B cell (primary cell): Measurements from ENCODE around the gene CACTIN. TPM values are rescaled to one million over a fixed set of nuclear protein-coding genes. Genes with fewer than 3 reads are reported as not detected.

ENCODE experiments used
- ATAC-seq: fragments of 200-7000 bp; cut with Tn5 transposase; one replicate; pipeline ENCODE4 v1.10.0; 2021; ENCODE audit warnings: low read depth, mild to moderate bottlenecking, moderate number of reproducible peaks, moderate library complexity
- CTCF ChIA-PET: fragments of 350-600 bp; sonication (Branson Sonifier 250); formaldehyde crosslinking; loops from one replicate; lab custom pipeline; 2021; ENCODE audit warnings: antibody characterized with exemption, inconsistent platforms; lab: Charles Lee
- POLR2A ChIA-PET: fragments of 350-600 bp; sonication (Branson Sonifier 250); formaldehyde crosslinking; loops from one replicate; lab custom pipeline; 2021; ENCODE audit warnings: antibody characterized with exemption; lab: Charles Lee
- DNase-seq: peaks from one replicate; pipeline ENCODE4 v3.0.0; 2013
- H2AFZ ChIP-seq: 2 replicates; pipeline ENCODE4 v1.6.1; 2012; ENCODE audit warnings: mild to moderate bottlenecking, low read depth, low read length; ENCODE audit not compliant: insufficient read depth, poor library complexity, severe bottlenecking
- H3K27ac ChIP-seq, 2 donors: 1 replicate in 1 of 2; 2 replicates in 1 of 2; pipeline ENCODE4 v1.5.1; 2012 to 2013; ENCODE audit warnings: low read length in 2 of 2, mild to moderate bottlenecking in 2 of 2, moderate library complexity in 1 of 2
- H3K27me3 ChIP-seq, 4 experiments: fragments of 200-600 bp in 1 of 4; sonication (generic) in 1 of 4; replicated peaks in 1 of 4; 1 replicate in 2 of 4; 2 replicates in 2 of 4; pipeline versions ENCODE4 v1.6.1 to v1.7.0; 2013 to 2016; ENCODE audit warnings: low read length in 3 of 4, mild to moderate bottlenecking in 2 of 4, mixed read lengths in 1 of 4, moderate library complexity in 1 of 4; ENCODE audit not compliant: insufficient read depth in 4 of 4, control insufficient read depth in 3 of 4; ENCODE audit errors: control extremely low read depth in 1 of 4
- H3K36me3 ChIP-seq, 2 experiments: replicated peaks in 1 of 2; 1 replicate in 1 of 2; 2 replicates in 1 of 2; pipeline versions ENCODE4 v1.6.1 to v1.7.1; 2013; ENCODE audit warnings: low read length in 1 of 2; ENCODE audit not compliant: insufficient read depth in 2 of 2, control insufficient read depth in 1 of 2; ENCODE audit errors: control extremely low read depth in 1 of 2, extremely low read depth in 1 of 2
- H3K4me1 ChIP-seq, 2 donors: fragments of 200-600 bp in 1 of 2; sonication (generic) in 1 of 2; 1 replicate in 1 of 2; 2 replicates in 1 of 2; pipeline versions ENCODE4 v1.5.1 to v1.6.1; 2013 to 2017; ENCODE audit warnings: low read length in 2 of 2; ENCODE audit not compliant: control insufficient read depth in 2 of 2, insufficient read depth in 2 of 2
- H3K4me2 ChIP-seq: replicated peaks from 2 replicates; pipeline ENCODE3; 2012; ENCODE audit warnings: mild to moderate bottlenecking, low read depth, low read length; ENCODE audit not compliant: poor library complexity, severe bottlenecking
- H3K4me3 ChIP-seq, 5 experiments: fragments of 200-600 bp in 1 of 5; sonication (generic) in 1 of 5; 1 replicate in 3 of 5; 2 replicates in 2 of 5; pipeline versions ENCODE4 v1.5.1 to v1.7.0; 2011 to 2016; ENCODE audit warnings: low read length in 4 of 5, mild to moderate bottlenecking in 4 of 5, low read depth in 2 of 5, control low read depth in 1 of 5, moderate library complexity in 1 of 5; ENCODE audit not compliant: insufficient read depth in 1 of 5; ENCODE audit errors: control extremely low read depth in 1 of 5, extremely low read depth in 1 of 5
- H3K79me2 ChIP-seq: fragments of 200-600 bp; sonication (generic); one replicate; pipeline ENCODE4 v1.6.0; 2016; ENCODE audit warnings: low read length; ENCODE audit not compliant: control insufficient read depth, insufficient read depth
- H3K9ac ChIP-seq: fragments of 200-600 bp; sonication (generic); 2 replicates; pipeline ENCODE4 v1.6.1; 2017; ENCODE audit warnings: mild to moderate bottlenecking, low read length, moderate library complexity
- H3K9me3 ChIP-seq, 3 donors: one replicate each; pipeline versions ENCODE4 v1.6.1 to v1.7.1; 2013; ENCODE audit warnings: low read length in 2 of 3; ENCODE audit not compliant: control insufficient read depth in 2 of 3, insufficient read depth in 1 of 3; ENCODE audit errors: control extremely low read depth in 1 of 3
- H4K20me1 ChIP-seq: 2 replicates; pipeline ENCODE4 v1.6.0; 2012; ENCODE audit warnings: mild to moderate bottlenecking, low read length; ENCODE audit not compliant: insufficient read depth, control insufficient read depth, poor library complexity, severe bottlenecking
- H3K27ac Mint-ChIP-seq: one replicate; pipeline ENCODE4 v1.8.0; 2021; ENCODE audit warnings: mixed read lengths
- H3K27me3 Mint-ChIP-seq: one replicate; pipeline ENCODE4 v1.8.0; 2021; ENCODE audit warnings: mixed read lengths
- H3K4me1 Mint-ChIP-seq: one replicate; pipeline ENCODE4 v1.8.0; 2021; ENCODE audit warnings: mixed read lengths
- H3K4me3 Mint-ChIP-seq: one replicate; pipeline ENCODE4 v1.8.0; 2021; ENCODE audit warnings: mixed read lengths
- H3K9me3 Mint-ChIP-seq: one replicate; pipeline ENCODE4 v1.8.0; 2022; ENCODE audit warnings: mixed read lengths; ENCODE audit not compliant: insufficient read depth
- CTCF ChIP-seq: fragments of 200-600 bp; IDR thresholded peaks from one replicate; pipeline ENCODE4 v1.8.0; 2022; ENCODE audit warnings: antibody characterized with exemption, mild to moderate bottlenecking
- EZH2 ChIP-seq: IDR thresholded peaks from 2 replicates; pipeline ENCODE4 v1.6.1; 2012; ENCODE audit warnings: borderline replicate concordance, low read depth, mild to moderate bottlenecking, moderate library complexity, low read length; ENCODE audit not compliant: insufficient read depth, poor library complexity, severe bottlenecking
- WGBS: methylation state at CpG from one replicate; pipeline ENCODE4 v1.1.5; 2013; ENCODE audit warnings: missing lambda C conversion rate; ENCODE audit not compliant: insufficient coverage; 5-methylcytosine and 5-hydroxymethylcytosine counted together
- intact Hi-C: fragments of 100-400 bp; cut with micrococcal nuclease; formaldehyde crosslinking; loops from one replicate; pipeline ENCODE4 v1.10.0; 2022
- polyA plus RNA-seq: library from polyadenylated mRNA; depleted of rRNA; stranded (reverse); fragments of >200 nt; gene quantifications from 2 replicates; pipeline ENCODE4 v1.2.3, GENCODE V29; 2012
- total RNA-seq, 2 donors: library from RNA; stranded (reverse); fragments of 120-200 nt in 1 of 2; gene quantifications; 1 replicate in 1 of 2; 2 replicates in 1 of 2; pipeline versions ENCODE4 v1.2.3 to v1.2.4, GENCODE V29; 2013 to 2022

Gene CACTIN
- total and polyA plus RNA-seq, 2 donors (not counting 1 experiment from before 2014, with no cell fraction given), result 40.6 to 41.8 TPM

DNA sequence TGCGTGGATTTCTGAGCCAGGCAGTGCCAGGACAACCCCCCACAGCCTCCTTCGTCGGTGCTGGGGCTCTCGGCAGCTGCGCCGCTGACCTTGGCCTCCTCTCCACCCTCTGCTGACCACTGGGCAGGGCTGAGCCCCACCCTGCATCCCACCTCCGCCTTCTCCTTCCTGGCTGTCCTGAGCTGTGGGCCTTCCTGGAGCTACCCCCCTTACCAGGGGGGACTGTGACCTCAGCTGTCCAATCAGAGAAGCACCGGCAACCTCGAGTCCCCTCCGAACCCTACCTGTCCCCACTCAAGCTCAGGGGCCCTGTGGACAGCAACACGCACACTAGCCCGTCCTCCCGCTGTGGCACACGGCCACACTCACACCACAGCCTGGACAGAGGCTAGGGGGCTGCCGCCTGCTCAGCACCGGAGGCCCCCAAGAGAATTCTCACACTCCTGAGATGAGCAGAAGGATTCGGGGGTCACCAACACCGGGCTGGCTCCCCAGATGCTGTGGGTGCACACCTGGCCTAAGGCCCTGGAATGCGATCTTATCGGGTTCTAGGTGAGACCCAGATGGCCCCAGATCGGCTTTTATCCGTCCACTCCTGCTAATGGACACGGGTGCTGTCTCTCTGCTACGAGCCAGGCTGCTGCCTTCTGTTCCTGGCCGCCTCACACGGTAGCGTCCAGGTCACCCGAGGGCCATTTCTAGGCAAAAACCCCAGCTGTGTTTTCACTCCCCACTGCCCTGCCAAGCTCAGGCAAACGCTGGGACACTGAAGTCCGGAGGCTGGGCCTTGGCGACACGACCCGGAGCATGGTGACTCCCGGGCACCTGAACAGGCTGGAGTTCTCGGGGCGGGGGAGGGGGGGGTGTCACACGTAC, 32.5 kb upstream of the CACTIN start:
- intact Hi-C loops, result no loop called here
- Mint-ChIP-seq H3K27ac (no peak overlapping the region), H3K27me3 (no peaks in the 10 kb centered on the region), H3K4me3 (no peak overlapping the region), H3K4me1 (peaks cover 13% of the 10 kb centered on the region), H3K9me3 (no peaks in the 10 kb centered on the region)
- H3K27me3 ChIP-seq, result no peaks in the 10 kb centered on the region
- no peak overlapping the region for H3K4me3 ChIP-seq
- H3K79me2 ChIP-seq, result peaks cover 12% of the 10 kb centered on the region
- peaks cover 0 to 12% of the 10 kb centered on the region in 2 donors for H3K4me1 ChIP-seq
- no peak overlapping the region for H3K9ac ChIP-seq
- DNase-seq, result no peak
- POLR2A ChIA-PET, result no interaction called here
- TF ChIP-seq EZH2 (no peak), CTCF (no peak)
- H4K20me1 ChIP-seq, result no peaks in the 10 kb centered on the region
- no peak overlapping the region for H2AFZ ChIP-seq
- ATAC-seq, result no peak
- WGBS, result 98% methylated on average over 37 of the region's 37 CpGs
- no peak overlapping the region for H3K27ac ChIP-seq
- CTCF ChIA-PET, result no interaction called here
- H3K9me3 ChIP-seq, result peaks cover 0 to 20% (median 3%) of the 10 kb centered on the region in 3 donors
- H3K4me2 ChIP-seq, result no peak overlapping the region
- peaks cover 0 to 17% of the 10 kb centered on the region in 2 experiments for H3K36me3 ChIP-seq
